GM18873 (cell line): ENCODE data around the gene TRAK1.

Source experiments
- ATAC-seq: cut with Tn5 transposase; IDR thresholded peaks from one replicate; pipeline ENCODE4 v1.9.1; 2021; ENCODE audit warnings: mild to moderate bottlenecking, moderate library complexity, moderate number of reproducible peaks; ENCODE audit not compliant: unreplicated experiment, low FRiP score

Gene TRAK1

DNA sequence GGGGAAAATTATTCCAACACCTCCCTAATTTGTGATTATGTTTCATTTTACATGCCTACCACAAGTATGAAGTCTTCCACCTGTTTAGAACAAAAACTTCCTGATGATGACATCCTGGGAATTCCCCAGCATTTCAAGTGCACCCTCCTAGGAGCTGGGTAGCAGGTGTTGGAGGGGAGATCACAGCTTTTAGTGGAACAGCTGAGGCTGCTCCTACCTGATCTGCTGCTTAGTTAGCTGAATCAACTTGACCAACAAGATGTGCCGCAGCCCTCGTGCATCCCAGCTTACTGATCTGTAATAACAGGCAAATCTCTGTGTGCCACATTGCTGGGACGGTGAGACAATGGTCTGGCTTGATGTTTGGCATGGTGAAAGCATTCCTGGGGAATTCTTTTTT is 29.7 kb downstream of the TRAK1 start:
- ATAC-seq, result no peak

DNA sequence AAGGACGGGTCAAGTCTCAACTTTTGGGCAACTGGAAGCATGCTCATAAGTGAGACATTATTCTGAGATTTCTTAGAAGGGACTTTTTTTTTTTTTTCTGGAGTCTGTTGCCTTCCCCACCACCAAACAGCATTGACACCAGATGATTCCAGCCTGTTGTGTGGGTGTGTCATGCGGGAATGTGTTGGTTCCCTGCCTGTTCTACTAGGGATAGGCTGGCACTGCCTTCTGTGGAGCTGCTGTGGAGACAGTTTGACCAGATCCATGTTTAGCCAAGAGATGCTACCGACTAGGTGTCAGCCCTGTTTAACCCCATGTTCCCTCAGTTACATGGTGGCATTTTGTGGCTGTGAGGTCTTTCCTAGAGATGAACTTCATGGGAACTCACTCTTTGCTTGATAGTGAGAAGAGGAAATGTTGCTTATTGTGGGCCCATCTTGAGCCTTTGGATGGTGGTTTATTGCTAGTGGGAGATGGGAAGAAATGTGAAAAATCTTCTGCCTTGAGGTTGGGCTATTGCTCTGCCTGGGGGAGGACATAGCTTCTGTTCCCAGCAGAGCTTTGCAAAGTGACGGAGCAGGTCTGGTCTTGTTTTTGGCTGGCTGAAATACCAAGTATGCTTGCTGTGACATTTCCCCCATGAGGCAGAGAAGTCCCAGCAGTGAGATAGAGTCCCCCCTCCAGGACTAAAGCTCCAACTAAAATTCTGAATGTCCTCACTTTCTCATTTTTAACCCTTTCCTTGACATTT is 31.3 kb downstream of the TRAK1 start:
- ATAC-seq, result no peak

GRCh38 chr3:42123012-42123581 is 31.9 kb downstream of the TRAK1 start:
- no peak for ATAC-seq

DNA sequence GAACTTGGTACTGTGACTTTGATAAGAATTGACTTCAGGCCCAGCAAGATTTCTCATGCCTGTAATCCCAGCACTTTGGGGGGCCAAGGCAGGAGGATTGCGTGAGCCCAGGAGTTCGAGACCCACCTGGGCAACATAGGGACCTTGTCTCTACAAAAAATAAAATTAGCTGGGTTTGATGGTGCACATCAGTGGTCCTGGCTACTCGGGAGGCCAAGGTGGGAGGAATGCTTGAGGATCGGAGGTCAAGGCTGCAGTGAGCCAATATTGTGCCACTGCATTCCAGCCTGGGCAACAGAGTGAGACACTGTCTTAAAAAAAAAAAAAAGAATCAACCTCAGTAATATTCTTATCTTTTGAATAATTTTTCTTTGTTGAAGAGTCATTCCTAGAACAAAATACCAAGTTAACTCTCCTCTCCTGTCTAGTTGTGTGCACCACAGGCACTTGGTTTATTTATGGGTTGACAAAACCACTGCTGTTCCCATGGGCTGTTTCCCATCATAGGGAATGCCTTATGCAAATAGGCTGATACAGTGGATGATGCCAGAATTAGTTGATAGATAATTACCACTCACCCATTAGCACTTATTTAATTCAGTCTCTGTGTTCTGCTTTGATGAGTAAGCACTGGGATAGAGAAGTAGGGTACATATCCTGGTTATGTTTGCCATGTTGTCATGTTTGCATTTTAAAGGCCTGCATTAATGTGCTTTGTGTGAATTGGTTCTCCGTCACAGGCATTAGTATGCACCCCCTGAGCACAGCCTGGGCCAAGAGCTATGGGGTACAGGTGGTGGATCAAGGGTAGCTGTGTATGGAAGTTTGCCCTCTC is 32.9 kb downstream of the TRAK1 start:
- no peak for ATAC-seq

GRCh38 chr3:42127226-42127625 is 36.1 kb downstream of the TRAK1 start:
- no peak for ATAC-seq

- ATAC-seq, result no peak
These were observed 37.4 kb downstream of the TRAK1 start for GRCh38 chr3:42128526-42128925.

- ATAC-seq, result no peak
These were observed 38.1 kb downstream of the TRAK1 start for GRCh38 chr3:42129014-42129953.

DNA sequence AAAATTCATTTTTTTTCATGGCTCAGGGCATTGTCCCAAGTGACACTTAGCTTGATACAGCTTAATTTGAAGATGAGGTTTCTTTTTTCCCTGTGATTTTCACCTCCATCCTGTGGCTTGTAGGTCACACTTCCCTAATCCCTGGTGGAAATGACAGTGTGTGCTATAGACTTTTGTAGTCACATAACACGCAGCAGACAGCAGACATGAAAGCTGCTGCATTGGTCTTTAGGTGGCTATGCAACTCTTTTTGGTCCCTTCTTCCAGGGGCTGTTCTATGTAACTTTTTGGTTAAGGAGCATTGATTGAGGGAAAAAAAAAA is 38.8 kb downstream of the TRAK1 start:
- ATAC-seq, result no peak

GRCh38 chr3:42130329-42131070 is 39.3 kb downstream of the TRAK1 start:
- no peak for ATAC-seq

DNA sequence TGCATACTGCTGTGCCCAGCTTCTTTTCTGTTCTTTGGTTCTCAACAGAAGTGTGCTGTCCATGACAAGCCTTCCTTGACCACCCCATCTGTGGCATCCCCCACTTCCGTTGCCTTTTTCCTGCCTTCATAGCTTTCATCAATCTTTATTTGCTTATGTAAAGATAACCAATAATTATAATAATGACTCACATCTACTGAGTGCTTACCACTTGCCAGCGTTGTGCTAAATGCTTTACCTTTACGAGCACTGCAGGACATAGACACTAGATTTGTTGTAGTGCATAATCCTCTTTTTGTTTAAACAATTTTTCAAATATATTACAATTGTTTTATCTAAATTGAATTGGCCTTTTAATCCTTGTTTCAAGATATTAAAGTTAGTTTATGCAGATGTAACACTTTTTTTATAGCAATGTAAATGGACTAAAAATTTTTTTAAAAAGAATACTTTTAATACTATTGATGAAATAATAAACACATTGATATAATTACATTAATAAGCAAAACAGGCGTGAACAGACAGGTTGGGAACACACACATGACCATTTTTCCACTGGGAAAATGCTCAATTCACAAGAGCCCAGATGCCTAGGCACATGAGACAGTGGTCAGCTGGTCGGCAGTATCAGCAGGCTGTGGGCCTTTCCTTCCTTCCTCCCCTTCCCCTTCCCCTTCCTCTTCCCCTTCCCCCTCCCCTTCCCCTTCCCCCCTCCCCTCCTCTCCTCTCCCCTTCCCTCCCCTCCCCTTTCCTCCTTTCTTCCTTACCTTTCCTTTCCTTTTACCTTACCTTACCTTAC is 42.5 kb downstream of the TRAK1 start:
- no peak for ATAC-seq

DNA sequence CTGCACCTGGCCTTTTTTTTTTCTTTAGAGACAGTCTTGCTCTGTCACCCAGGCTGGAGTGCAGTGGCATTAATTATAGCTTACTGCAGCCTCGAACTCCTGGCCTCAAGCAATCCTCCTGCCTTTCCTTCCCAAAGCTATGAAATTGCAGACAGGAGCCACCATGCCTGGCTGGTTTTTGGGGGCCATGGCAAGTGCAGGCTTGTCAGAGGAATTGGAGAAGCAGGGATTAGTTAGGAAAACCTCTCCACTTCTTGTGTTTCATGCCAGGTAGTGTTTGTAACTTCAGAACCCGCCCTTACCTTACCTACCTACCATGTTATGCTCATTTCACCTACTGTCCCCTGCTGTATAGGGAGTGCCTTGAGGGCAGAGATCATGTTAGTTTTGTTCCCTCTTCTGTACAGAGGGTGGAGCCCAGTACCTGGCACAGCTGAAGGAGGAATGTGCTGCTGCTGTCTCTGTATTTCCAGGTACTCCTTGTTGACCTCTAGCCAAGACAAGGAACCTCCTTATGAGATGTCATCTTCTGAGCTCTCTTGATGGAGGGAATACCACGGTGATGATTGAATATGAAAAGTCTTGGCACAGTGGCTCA is 43.8 kb downstream of the TRAK1 start:
- ATAC-seq, result no peak

DNA sequence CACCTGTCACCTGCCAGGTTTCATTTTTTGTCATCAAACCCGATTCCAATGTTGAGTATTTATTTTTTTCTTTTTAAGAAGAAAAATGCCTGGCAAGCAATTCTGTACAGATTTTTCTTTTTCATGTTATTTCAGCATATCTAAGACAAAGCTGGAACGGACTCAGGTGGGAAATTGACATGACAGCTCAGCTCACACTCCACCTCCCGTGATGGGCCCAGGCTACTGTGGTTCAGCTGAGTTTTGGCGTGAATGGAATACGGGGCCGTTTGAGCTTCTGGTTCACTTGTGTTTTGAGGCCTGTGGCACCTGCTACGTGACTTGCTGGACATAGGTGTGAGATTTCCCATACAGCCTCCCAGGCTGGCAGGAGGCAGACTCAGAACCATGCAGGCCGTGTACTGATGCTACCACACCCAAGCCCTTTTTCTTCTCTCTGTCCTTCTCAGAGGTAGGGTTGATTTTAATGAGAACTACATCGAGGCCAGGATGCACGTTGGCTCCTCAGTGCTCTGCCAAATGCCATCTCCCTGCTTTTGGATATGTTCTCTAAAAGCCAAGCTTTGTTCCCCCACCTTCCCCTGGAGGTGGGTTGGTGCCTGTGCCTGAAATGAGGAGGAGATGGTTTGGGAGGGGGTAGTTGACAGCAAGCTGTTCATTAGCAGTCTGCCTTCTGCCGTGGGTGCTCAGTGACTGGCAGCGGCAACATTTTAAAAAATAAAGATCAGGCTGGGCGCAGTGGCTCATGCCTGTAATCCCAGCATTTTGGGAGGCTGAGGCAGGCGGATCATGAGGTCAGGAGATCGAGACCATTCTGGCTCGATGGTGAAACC is 48.7 kb downstream of the TRAK1 start:
- no peak for ATAC-seq

GRCh38 chr3:42140665-42141203 is 49.6 kb downstream of the TRAK1 start:
- ATAC-seq, result no peak

DNA sequence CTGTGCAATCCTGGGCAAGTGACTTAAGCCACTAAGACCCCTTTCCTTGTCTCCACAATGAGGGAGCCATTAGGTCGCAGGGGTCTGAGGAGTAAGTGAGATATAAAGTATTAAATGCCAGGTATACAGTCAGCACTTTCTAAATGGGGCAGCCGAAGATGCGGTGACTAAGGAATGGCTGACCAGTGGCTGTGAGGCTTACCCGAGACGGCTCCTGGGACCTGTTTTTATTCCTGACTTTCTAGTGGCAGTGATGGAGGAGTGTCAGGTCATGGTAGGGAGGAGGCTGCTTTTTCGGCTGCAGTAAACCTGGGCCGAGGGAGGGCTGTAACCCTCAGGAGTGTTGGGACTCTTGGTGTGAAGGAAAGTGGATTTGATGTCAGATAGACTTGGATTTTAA is 52.3 kb downstream of the TRAK1 start:
- no peak for ATAC-seq

DNA sequence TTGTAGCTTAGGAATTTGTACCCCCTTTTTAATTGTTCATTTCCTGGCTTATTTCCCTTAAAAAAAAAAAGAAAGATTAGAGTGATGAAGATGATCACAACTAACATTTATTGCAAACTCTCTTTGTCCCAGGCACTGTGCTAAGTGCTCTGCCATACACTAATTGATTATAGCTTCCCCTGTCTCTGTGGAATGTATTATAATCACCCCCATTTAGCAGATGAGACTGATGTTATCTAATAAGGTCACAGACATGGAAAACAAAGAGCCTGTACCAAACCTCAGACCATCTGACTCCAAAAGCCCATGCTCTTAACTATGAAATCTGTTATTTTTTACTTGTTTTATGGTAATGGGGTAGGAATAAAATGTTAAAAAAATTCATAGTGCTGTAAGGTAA is 53.1 kb downstream of the TRAK1 start:
- ATAC-seq, result no peak

DNA sequence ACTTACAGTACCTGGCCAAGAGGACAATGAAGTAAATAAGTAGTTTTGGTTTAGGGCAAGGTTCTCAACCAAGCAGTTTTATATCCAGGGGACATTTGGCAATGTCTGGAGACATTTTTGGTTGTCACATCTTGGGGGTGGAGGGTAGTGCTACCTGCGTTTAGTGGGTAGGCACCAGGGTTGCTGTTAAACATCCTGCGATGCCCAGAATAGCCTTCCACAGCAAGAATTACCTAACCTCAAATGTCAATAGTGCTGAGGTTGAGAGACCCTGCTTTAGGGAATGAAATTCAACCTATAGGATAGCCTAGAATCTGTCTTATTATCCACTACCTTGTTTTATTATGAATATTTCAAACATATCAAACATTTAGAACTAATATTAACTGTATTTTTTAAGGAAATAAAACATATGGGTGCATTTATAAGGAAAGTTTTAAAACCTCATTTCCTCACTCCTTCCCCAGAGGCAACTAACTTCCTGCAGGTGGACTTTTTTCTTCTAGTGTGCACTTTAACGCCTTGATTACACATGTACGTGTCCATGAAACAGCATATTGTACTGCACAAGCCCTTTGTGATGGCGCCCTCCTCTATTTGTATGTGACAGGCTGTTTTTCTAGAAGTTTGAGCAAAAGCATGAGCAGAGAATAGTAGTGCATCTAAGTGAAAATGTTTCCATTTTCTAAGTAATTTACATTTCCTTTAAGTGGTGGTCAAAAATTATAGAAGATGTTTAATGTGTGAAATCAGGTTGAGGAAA is 57.1 kb downstream of the TRAK1 start:
- ATAC-seq, result no peak

- no peak for ATAC-seq
These were observed 57.9 kb downstream of the TRAK1 start for GRCh38 chr3:42148982-42149432.
